ENCODE measurements around the gene DGKI. TPM values are rescaled to one million over a fixed set of nuclear protein-coding genes. Genes with fewer than 3 reads are reported as not detected.

Gene DGKI
- total and polyA plus RNA-seq, 10 donors: 0.03 to 1.0 (median 0.45) TPM

- H3K4me1 ChIP-seq: no peaks in the 10 kb centered on the region
- H3K36me3 ChIP-seq: no peaks in the 10 kb centered on the region
- no peak for TF ChIP-seq CTCF (IDR thresholded peaks at IDR 0.05 in 8 of 11, conservative IDR thresholded peaks at IDR 0.05 in 3 of 11)
- no peak for TF ChIP-seq POLR2A (IDR thresholded peaks at IDR 0.05)
- no peak for TF ChIP-seq POLR2AphosphoS5 (IDR thresholded peaks at IDR 0.05)
- H3K9me3 ChIP-seq: no peaks in the 10 kb centered on the region
- DNase-seq: no peak
- H3K27me3 ChIP-seq (replicated peaks in 1 of 7): no peaks in the 10 kb centered on the region
- H3K27ac ChIP-seq: no peak overlapping the region
- intact Hi-C loops (cut with DNase I; ENCODE audit: low total_unique reads): no loop called here
- 85 to 94% (median 91%) methylated on average over 11 of the region's 11 CpGs for WGBS, 5 donors
- H3K4me3 ChIP-seq: no peak overlapping the region
These were observed 372.2 kb downstream of the DGKI start for GRCh38 chr7:137474540-137475026.

- TF ChIP-seq CTCF (IDR thresholded peaks at IDR 0.05 in 8 of 11, conservative IDR thresholded peaks at IDR 0.05 in 3 of 11): no peak
- TF ChIP-seq POLR2AphosphoS5 (IDR thresholded peaks at IDR 0.05): no peak
These were observed 375.6 kb downstream of the DGKI start for GRCh38 chr7:137471128-137471527.

GRCh38 chr7:137469858-137470257, 376.9 kb downstream of the DGKI start:
- intact Hi-C loops (cut with DNase I; ENCODE audit: low total_unique reads): no loop called here
- no peaks in the 10 kb centered on the region for H3K9me3 ChIP-seq
- no peak for DNase-seq
- WGBS, 5 donors: 85 to 96% (median 89%) methylated on average over 6 of the region's 6 CpGs
- H3K4me3 ChIP-seq: no peak overlapping the region
- TF ChIP-seq CTCF (IDR thresholded peaks at IDR 0.05 in 8 of 11, conservative IDR thresholded peaks at IDR 0.05 in 3 of 11) (no peak), POLR2AphosphoS5 (IDR thresholded peaks at IDR 0.05) (no peak), POLR2A (IDR thresholded peaks at IDR 0.05) (no peak)
- no peaks in the 10 kb centered on the region for H3K27me3 ChIP-seq (replicated peaks in 1 of 7)
- H3K36me3 ChIP-seq: no peaks in the 10 kb centered on the region
- H3K27ac ChIP-seq: no peak overlapping the region
- H3K4me1 ChIP-seq: no peaks in the 10 kb centered on the region

More at GRCh38 chr7:137471128-137471527, 375.6 kb downstream of the DGKI start:
- no peaks in the 10 kb centered on the region for H3K9me3 ChIP-seq
- H3K4me1 ChIP-seq: no peaks in the 10 kb centered on the region
- no peak overlapping the region for H3K4me3 ChIP-seq
- intact Hi-C loops (cut with DNase I; ENCODE audit: low total_unique reads): no loop called here
- 72 to 89% (median 78%) methylated on average over 3 of the region's 3 CpGs for WGBS, 5 donors
- no peaks in the 10 kb centered on the region for H3K27me3 ChIP-seq (replicated peaks in 1 of 7)
- no peak for DNase-seq
- no peak overlapping the region for H3K27ac ChIP-seq
- H3K36me3 ChIP-seq: no peaks in the 10 kb centered on the region

- Histone ChIP-seq H3K9me3 (no peaks in the 10 kb centered on the region), H3K4me1 (no peaks in the 10 kb centered on the region), H3K36me3 (no peaks in the 10 kb centered on the region), H3K27ac (no peak overlapping the region), H3K27me3 (replicated peaks in 1 of 7) (no peaks in the 10 kb centered on the region), H3K4me3 (no peak overlapping the region)
- intact Hi-C loops (cut with DNase I; ENCODE audit: low total_unique reads): no loop called here
- WGBS, 5 donors: 32 to 52% (median 47%) methylated on average over 5 of the region's 5 CpGs
- no peak for TF ChIP-seq POLR2AphosphoS5 (IDR thresholded peaks at IDR 0.05)
- TF ChIP-seq CTCF (IDR thresholded peaks at IDR 0.05 in 8 of 11, conservative IDR thresholded peaks at IDR 0.05 in 3 of 11): no peak
- no peak for TF ChIP-seq POLR2A (IDR thresholded peaks at IDR 0.05)
- DNase-seq: no peak
These were observed 377.5 kb downstream of the DGKI start for GRCh38 chr7:137469191-137469811.

Measured in spleen (tissue), 11 donors.